ENCODE data around the gene NUMB.

NUMB gene

GRCh38 chr14:73289729-73290128, 168.6 kb downstream of the NUMB start:
- Histone ChIP-seq H3K79me1 (ENCODE audit: low read length) (no peaks in the 10 kb centered on the region), H3K36me3 (ENCODE audit: control insufficient read depth in 1 of 2, insufficient read depth in 2 of 2, low read length in 2 of 2) (peaks cover 6 to 19% of the 10 kb centered on the region in 2 experiments), H4K8ac (ENCODE audit: low read depth, low read length) (no peak overlapping the region), H2BK5ac (ENCODE audit: low read depth, low read length, poor library complexity) (no peak overlapping the region), H3K23ac (ENCODE audit: low read length) (no peak overlapping the region), H3K18ac (ENCODE audit: low read length) (no peak overlapping the region), H3K27me3 (ENCODE audit: insufficient read depth, low read length) (no peaks in the 10 kb centered on the region), H4K12ac (ENCODE audit: low read depth, low read length) (no peak overlapping the region), H3K4ac (ENCODE audit: low read depth, low read length) (no peak overlapping the region), H3K14ac (ENCODE audit: low read length) (no peak overlapping the region), H2AFZ (ENCODE audit: insufficient read depth, low read length, poor library complexity) (no peak overlapping the region), H3K4me1 (ENCODE audit: control insufficient read depth in 1 of 2, insufficient read depth in 2 of 2, low read length in 2 of 2) (peaks cover 1 to 3% of the 10 kb centered on the region in 2 experiments), H3K9me3 (ENCODE audit: insufficient read depth, low read depth, low read length) (no peaks in the 10 kb centered on the region), H3K27ac (ENCODE audit: low read depth, low read length) (no peak overlapping the region), H3K4me2 (ENCODE audit: low read length) (no peak overlapping the region), H3K79me2 (ENCODE audit: control insufficient read depth, insufficient read depth, low read length, poor library complexity) (no peaks in the 10 kb centered on the region), H2BK120ac (ENCODE audit: insufficient read depth, low read length, poor library complexity) (no peak overlapping the region), H3K4me3 (ENCODE audit: low read depth, low read length) (no peak overlapping the region), H2BK12ac (ENCODE audit: low read length) (no peak overlapping the region), H3K9ac (ENCODE audit: low read length) (no peak overlapping the region), H4K91ac (ENCODE audit: low read depth, low read length) (no peak overlapping the region), H2AK5ac (ENCODE audit: low read length) (no peak overlapping the region)
- DNase-seq: no peak
- WGBS (ENCODE audit: extremely low coverage, insufficient coverage, insufficient read length): no CpG with 5 or more reads among the region's 3 CpGs

DNA sequence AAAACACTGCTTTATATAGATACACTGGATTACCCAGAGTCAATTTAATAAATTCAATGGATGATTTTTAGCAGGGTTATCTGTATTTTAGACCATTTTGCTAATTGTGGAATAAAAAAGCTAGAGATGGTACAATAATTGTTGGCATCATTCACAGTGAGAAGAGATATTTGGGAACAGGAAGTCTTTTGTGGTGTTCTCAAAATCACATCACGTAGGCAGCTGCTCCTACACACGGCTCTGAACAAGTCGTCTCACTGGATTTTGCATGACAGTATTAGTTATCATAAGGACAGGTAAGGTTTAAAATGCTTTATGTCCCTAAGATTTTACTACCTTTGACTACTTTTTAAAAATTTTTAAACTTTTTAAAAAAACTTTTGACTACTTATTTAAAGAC, 169.0 kb downstream of the NUMB start:
- no peak overlapping the region for H2AK5ac ChIP-seq (ENCODE audit: low read length)

DNA sequence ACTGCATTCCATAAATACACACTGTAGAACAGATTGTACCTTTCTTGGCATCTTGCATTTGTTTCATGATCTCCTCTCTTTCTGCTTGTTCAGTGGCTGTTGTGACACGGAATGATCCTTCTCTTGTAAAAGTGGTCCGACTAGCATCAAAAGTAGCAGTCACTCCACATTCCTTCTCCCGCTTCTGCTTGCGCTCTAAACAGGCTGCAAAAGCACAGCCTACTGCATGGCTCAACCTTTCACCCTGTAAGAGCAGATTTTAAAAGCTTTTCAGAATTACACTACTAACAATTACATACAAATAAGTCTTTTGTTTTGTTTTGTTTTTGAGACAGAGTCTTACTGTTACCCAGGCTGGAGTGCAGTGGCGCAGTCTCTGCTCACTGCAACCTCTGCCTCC, 171.3 kb downstream of the NUMB start:
- H3K36me3 ChIP-seq (ENCODE audit: control insufficient read depth in 1 of 2, insufficient read depth in 2 of 2, low read length in 2 of 2): peaks cover 16 to 18% of the 10 kb centered on the region in 2 experiments
- no peaks in the 10 kb centered on the region for H3K27me3 ChIP-seq (ENCODE audit: insufficient read depth, low read length)
- H4K91ac ChIP-seq (ENCODE audit: low read depth, low read length): no peak overlapping the region
- no peak overlapping the region for H3K27ac ChIP-seq (ENCODE audit: low read depth, low read length)
- DNase-seq: peak in 1 of 2 donors; percentile 81
- no peak overlapping the region for H3K4me2 ChIP-seq (ENCODE audit: low read length)
- H3K79me1 ChIP-seq (ENCODE audit: low read length): no peaks in the 10 kb centered on the region
- no peak overlapping the region for H3K14ac ChIP-seq (ENCODE audit: low read length)
- H2BK5ac ChIP-seq (ENCODE audit: low read depth, low read length, poor library complexity): no peak overlapping the region
- no peak overlapping the region for H2AK5ac ChIP-seq (ENCODE audit: low read length)
- H3K79me2 ChIP-seq (ENCODE audit: control insufficient read depth, insufficient read depth, low read length, poor library complexity): no peaks in the 10 kb centered on the region
- H3K9ac ChIP-seq (ENCODE audit: low read length): no peak overlapping the region
- no peak overlapping the region for H3K23ac ChIP-seq (ENCODE audit: low read length)
- no peak overlapping the region for H2AFZ ChIP-seq (ENCODE audit: insufficient read depth, low read length, poor library complexity)
- H2BK12ac ChIP-seq (ENCODE audit: low read length): no peak overlapping the region
- H4K8ac ChIP-seq (ENCODE audit: low read depth, low read length): no peak overlapping the region
- WGBS (ENCODE audit: extremely low coverage, insufficient coverage, insufficient read length): no CpG with 5 or more reads among the region's 5 CpGs
- no peak overlapping the region for H4K12ac ChIP-seq (ENCODE audit: low read depth, low read length)
- no peak overlapping the region for H3K4me3 ChIP-seq (ENCODE audit: low read depth, low read length)
- peaks cover 1 to 3% of the 10 kb centered on the region in 2 experiments for H3K4me1 ChIP-seq (ENCODE audit: control insufficient read depth in 1 of 2, insufficient read depth in 2 of 2, low read length in 2 of 2)
- H3K4ac ChIP-seq (ENCODE audit: low read depth, low read length): no peak overlapping the region
- no peak overlapping the region for H3K18ac ChIP-seq (ENCODE audit: low read length)
- H3K9me3 ChIP-seq (ENCODE audit: insufficient read depth, low read depth, low read length): no peaks in the 10 kb centered on the region
- H2BK120ac ChIP-seq (ENCODE audit: insufficient read depth, low read length, poor library complexity): no peak overlapping the region

More for the DNA sequence above, 169.0 kb downstream of the NUMB start:
- Histone ChIP-seq H3K9ac (ENCODE audit: low read length) (no peak overlapping the region), H3K36me3 (ENCODE audit: control insufficient read depth in 1 of 2, insufficient read depth in 2 of 2, low read length in 2 of 2) (peaks cover 7 to 16% of the 10 kb centered on the region in 2 experiments), H2BK120ac (ENCODE audit: insufficient read depth, low read length, poor library complexity) (no peak overlapping the region), H3K23ac (ENCODE audit: low read length) (no peak overlapping the region), H4K8ac (ENCODE audit: low read depth, low read length) (no peak overlapping the region), H3K4me1 (ENCODE audit: control insufficient read depth in 1 of 2, insufficient read depth in 2 of 2, low read length in 2 of 2) (peaks cover 1 to 3% of the 10 kb centered on the region in 2 experiments), H3K79me1 (ENCODE audit: low read length) (no peaks in the 10 kb centered on the region), H2BK5ac (ENCODE audit: low read depth, low read length, poor library complexity) (no peak overlapping the region), H3K27me3 (ENCODE audit: insufficient read depth, low read length) (no peaks in the 10 kb centered on the region), H3K27ac (ENCODE audit: low read depth, low read length) (no peak overlapping the region), H3K4ac (ENCODE audit: low read depth, low read length) (no peak overlapping the region), H3K79me2 (ENCODE audit: control insufficient read depth, insufficient read depth, low read length, poor library complexity) (no peaks in the 10 kb centered on the region), H2AFZ (ENCODE audit: insufficient read depth, low read length, poor library complexity) (no peak overlapping the region), H2BK12ac (ENCODE audit: low read length) (no peak overlapping the region), H4K12ac (ENCODE audit: low read depth, low read length) (no peak overlapping the region), H3K18ac (ENCODE audit: low read length) (no peak overlapping the region), H3K9me3 (ENCODE audit: insufficient read depth, low read depth, low read length) (no peaks in the 10 kb centered on the region), H4K91ac (ENCODE audit: low read depth, low read length) (no peak overlapping the region), H3K4me2 (ENCODE audit: low read length) (no peak overlapping the region), H3K4me3 (ENCODE audit: low read depth, low read length) (no peak overlapping the region), H3K14ac (ENCODE audit: low read length) (no peak overlapping the region)
- no CpG with 5 or more reads among the region's 3 CpGs for WGBS (ENCODE audit: extremely low coverage, insufficient coverage, insufficient read length)
- DNase-seq: no peak

DNA sequence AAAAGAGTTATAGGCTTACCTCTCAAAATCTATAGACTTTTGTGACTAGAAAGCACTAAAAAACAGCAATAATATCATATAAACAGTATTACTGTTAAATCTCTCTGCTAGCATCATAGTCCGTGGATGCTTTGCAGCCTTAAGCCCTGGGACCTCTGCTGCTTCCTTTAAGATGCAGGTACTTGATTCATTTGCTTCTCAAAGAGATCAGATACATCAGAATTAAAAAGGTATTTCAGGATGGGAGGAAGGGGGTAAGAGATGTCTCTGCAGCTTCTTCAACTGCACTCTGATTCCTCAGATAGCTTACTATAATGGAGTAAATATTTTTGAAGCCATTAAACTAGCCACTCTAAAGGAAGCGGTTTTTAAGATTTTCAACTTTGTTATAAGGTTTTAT, 171.7 kb downstream of the NUMB start:
- H3K4me2 ChIP-seq (ENCODE audit: low read length): no peak overlapping the region
- no peak overlapping the region for H2BK120ac ChIP-seq (ENCODE audit: insufficient read depth, low read length, poor library complexity)
- no peak overlapping the region for H2BK12ac ChIP-seq (ENCODE audit: low read length)
- no peak overlapping the region for H3K4me3 ChIP-seq (ENCODE audit: low read depth, low read length)
- H3K79me2 ChIP-seq (ENCODE audit: control insufficient read depth, insufficient read depth, low read length, poor library complexity): no peaks in the 10 kb centered on the region
- no peak overlapping the region for H4K8ac ChIP-seq (ENCODE audit: low read depth, low read length)
- H3K23ac ChIP-seq (ENCODE audit: low read length): no peak overlapping the region
- H2AFZ ChIP-seq (ENCODE audit: insufficient read depth, low read length, poor library complexity): no peak overlapping the region
- H3K27ac ChIP-seq (ENCODE audit: low read depth, low read length): no peak overlapping the region
- peak in 1 of 2 donors; percentile 20 for DNase-seq
- no peak overlapping the region for H4K12ac ChIP-seq (ENCODE audit: low read depth, low read length)
- no peak overlapping the region for H3K4ac ChIP-seq (ENCODE audit: low read depth, low read length)
- H3K27me3 ChIP-seq (ENCODE audit: insufficient read depth, low read length): no peaks in the 10 kb centered on the region
- no peak overlapping the region for H2AK5ac ChIP-seq (ENCODE audit: low read length)
- no peak overlapping the region for H3K18ac ChIP-seq (ENCODE audit: low read length)
- no peak overlapping the region for H3K14ac ChIP-seq (ENCODE audit: low read length)
- H4K91ac ChIP-seq (ENCODE audit: low read depth, low read length): no peak overlapping the region
- H2BK5ac ChIP-seq (ENCODE audit: low read depth, low read length, poor library complexity): no peak overlapping the region
- H3K79me1 ChIP-seq (ENCODE audit: low read length): no peaks in the 10 kb centered on the region
- peaks cover 14 to 20% of the 10 kb centered on the region in 2 experiments for H3K36me3 ChIP-seq (ENCODE audit: control insufficient read depth in 1 of 2, insufficient read depth in 2 of 2, low read length in 2 of 2)
- no peaks in the 10 kb centered on the region for H3K9me3 ChIP-seq (ENCODE audit: insufficient read depth, low read depth, low read length)
- H3K4me1 ChIP-seq (ENCODE audit: control insufficient read depth in 1 of 2, insufficient read depth in 2 of 2, low read length in 2 of 2): peaks cover 1 to 3% of the 10 kb centered on the region in 2 experiments
- WGBS (ENCODE audit: extremely low coverage, insufficient coverage, insufficient read length): no CpG with 5 or more reads among the region's 2 CpGs
- H3K9ac ChIP-seq (ENCODE audit: low read length): no peak overlapping the region
